HG02623 (cell line): ENCODE results near the gene NAXE.
"Not testable (repeated sequence)": the region's sequence is repeated elsewhere in the genome, so short reads cannot be mapped to it uniquely, and the experiment has no call there.

Experiments used
- ATAC-seq: cut with Tn5 transposase; IDR thresholded peaks from one replicate; pipeline ENCODE4 v1.9.1; 2021; ENCODE audit warnings: moderate library complexity; ENCODE audit not compliant: unreplicated experiment

The NAXE gene

GRCh38 chr1:156566436-156566835 lies 25.1 kb upstream of the NAXE start:
- no peak for ATAC-seq

GRCh38 chr1:156571261-156571852 lies 20.2 kb upstream of the NAXE start:
- no peak for ATAC-seq

GRCh38 chr1:156571919-156572662 lies 19.5 kb upstream of the NAXE start, which contains the start of gene IQGAP3:
TSS of gene IQGAP3 (minus strand) at chr1:156572565. CDS start at chr1:156572529, 36 bp downstream.
- ATAC-seq: no peak

- ATAC-seq: no peak
Observed at GRCh38 chr1:156572663-156573018, 18.9 kb upstream of the NAXE start.

- no peak for ATAC-seq
Observed at GRCh38 chr1:156574039-156574633, 17.4 kb upstream of the NAXE start.

GRCh38 chr1:156577550-156577949 lies 14.0 kb upstream of the NAXE start:
- ATAC-seq: no peak

GRCh38 chr1:156578055-156578454 lies 13.5 kb upstream of the NAXE start:
- ATAC-seq: no peak

GRCh38 chr1:156579472-156579871 lies 12.1 kb upstream of the NAXE start, which contains the start of gene TTC24:
TSS of gene TTC24 (plus strand) at chr1:156579723. CDS start at chr1:156581365, 1,642 bp downstream.
- no peak for ATAC-seq

GRCh38 chr1:156581661-156582387 lies 9.8 kb upstream of the NAXE start:
- no peak for ATAC-seq

GRCh38 chr1:156582388-156583017 lies 9.1 kb upstream of the NAXE start:
- ATAC-seq: no peak

- ATAC-seq: no peak
Observed at GRCh38 chr1:156583821-156584622, 7.6 kb upstream of the NAXE start.

- no peak for ATAC-seq
Observed at GRCh38 chr1:156584813-156585212, 6.8 kb upstream of the NAXE start.

GRCh38 chr1:156586323-156586722 lies 5.3 kb upstream of the NAXE start:
- no peak for ATAC-seq

- ATAC-seq: no peak
Observed at GRCh38 chr1:156586892-156587477, 4.6 kb upstream of the NAXE start.

- not testable (repeated sequence) for ATAC-seq
Observed at GRCh38 chr1:156587927-156588326, 3.6 kb upstream of the NAXE start.

GRCh38 chr1:156589546-156589945 lies 2.0 kb upstream of the NAXE start:
- no peak for ATAC-seq

GRCh38 chr1:156590326-156591180 lies 1.0 kb upstream of the NAXE start:
- ATAC-seq: no peak

GRCh38 chr1:156591181-156591431 lies 470 bp upstream of the NAXE start:
- ATAC-seq: no peak
